Coronary artery (tissue), 2 donors: ENCODE measurements around the gene DNAJC7.

Experiments used
- DNase-seq: peaks from one replicate; pipeline ENCODE4 v3.0.0-alpha.2; 2017; ENCODE audit warnings: low spot score
- H3K27ac ChIP-seq, 2 donors: fragments of 200-600 bp; sonication (generic); one replicate each; pipeline ENCODE4 v1.5.1; 2016 to 2019
- H3K4me3 ChIP-seq: fragments of 200-600 bp; sonication (generic); 2 replicates; pipeline ENCODE4 v1.5.1; 2016; ENCODE audit warnings: mild to moderate bottlenecking, moderate library complexity
- TF ChIP-seq, protein P1 (sequence below): fragments of 200-600 bp; sonication (generic); IDR thresholded peaks from one replicate; pipeline ENCODE4 v1.5.1; 2019; ENCODE audit warnings: antibody characterized with exemption

The DNAJC7 gene

DNA sequence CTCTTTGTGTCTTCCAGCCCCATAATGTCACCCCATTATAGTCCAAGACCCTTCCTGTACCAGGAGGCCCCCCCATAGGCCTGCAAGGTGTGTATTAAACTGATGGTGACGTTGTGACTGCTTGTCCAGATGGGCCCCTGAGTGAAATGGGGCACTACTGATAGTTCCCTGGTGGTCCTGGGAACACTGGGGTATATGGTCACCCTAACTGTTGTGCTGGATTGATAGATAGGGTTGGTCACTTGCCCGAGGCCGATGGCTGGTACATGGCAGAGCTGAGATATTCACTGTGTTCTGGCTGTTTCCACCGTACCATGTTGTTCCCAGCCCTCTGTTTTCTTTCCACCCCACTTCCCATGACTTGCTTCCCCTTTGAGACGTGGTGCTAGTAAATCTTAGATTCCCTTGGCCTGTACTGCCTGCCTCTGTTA is 46.3 kb downstream of the DNAJC7 start:
- DNase-seq: no peak
- Histone ChIP-seq H3K4me3 (peak overlapping the region; percentile 20), H3K27ac (no peak overlapping the region)
- TF ChIP-seq, protein P1, sequence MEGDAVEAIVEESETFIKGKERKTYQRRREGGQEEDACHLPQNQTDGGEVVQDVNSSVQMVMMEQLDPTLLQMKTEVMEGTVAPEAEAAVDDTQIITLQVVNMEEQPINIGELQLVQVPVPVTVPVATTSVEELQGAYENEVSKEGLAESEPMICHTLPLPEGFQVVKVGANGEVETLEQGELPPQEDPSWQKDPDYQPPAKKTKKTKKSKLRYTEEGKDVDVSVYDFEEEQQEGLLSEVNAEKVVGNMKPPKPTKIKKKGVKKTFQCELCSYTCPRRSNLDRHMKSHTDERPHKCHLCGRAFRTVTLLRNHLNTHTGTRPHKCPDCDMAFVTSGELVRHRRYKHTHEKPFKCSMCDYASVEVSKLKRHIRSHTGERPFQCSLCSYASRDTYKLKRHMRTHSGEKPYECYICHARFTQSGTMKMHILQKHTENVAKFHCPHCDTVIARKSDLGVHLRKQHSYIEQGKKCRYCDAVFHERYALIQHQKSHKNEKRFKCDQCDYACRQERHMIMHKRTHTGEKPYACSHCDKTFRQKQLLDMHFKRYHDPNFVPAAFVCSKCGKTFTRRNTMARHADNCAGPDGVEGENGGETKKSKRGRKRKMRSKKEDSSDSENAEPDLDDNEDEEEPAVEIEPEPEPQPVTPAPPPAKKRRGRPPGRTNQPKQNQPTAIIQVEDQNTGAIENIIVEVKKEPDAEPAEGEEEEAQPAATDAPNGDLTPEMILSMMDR: no peak

DNA sequence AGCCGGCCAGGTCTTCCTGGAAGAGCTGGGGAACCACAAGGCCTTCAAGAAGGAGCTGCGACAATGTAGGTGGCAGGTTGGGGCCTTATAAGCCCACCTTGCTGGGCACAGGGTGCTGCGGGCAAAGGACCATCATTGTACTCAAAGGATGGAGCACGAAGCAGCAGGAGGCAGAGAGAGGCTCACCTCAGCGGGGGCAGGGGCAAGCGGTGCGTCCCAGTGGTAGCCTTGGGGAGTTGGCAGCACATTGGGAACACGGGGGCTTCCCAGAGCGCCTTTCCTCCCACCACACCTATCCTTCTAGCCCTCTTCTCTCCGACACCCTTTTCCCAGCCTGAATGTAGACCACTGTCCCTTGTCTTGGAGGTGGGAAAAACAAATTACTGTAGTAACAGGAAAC is 48.6 kb downstream of the DNAJC7 start:
- H3K27ac ChIP-seq: no peak overlapping the region

DNA sequence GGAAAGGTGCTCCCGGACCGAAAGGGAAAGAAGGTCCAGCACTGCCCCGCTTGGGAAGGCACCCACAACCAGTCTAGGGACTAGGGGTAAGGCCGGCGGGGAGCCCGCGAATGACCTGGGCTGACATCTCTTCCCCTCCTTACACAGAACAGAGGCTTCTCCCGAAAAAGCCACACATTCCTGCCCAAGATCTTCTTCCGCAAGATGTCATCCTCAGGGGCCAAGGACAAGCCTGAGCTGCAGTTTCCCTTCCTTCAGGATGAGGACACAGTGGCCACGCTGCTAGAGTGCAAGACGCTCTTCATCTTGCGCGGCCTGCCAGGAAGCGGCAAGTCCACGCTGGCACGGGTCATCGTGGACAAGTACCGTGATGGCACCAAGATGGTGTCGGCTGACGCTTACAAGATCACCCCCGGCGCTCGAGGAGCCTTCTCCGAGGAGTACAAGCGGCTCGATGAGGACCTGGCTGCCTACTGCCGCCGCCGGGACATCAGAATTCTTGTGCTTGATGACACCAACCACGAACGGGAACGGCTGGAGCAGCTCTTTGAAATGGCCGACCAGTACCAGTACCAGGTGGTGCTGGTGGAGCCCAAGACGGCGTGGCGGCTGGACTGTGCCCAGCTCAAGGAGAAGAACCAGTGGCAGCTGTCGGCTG is 49.2 kb downstream of the DNAJC7 start:
- Histone ChIP-seq H3K27ac (peak overlapping the region in 1 of 2 donors; percentile 89), H3K4me3 (peak overlapping the region; percentile 81)
- TF ChIP-seq, protein P1: no peak
- DNase-seq: no peak

More for the DNA sequence above, 48.6 kb downstream of the DNAJC7 start:
- TF ChIP-seq, protein P1: no peak
- H3K4me3 ChIP-seq: no peak overlapping the region
- no peak for DNase-seq

DNA sequence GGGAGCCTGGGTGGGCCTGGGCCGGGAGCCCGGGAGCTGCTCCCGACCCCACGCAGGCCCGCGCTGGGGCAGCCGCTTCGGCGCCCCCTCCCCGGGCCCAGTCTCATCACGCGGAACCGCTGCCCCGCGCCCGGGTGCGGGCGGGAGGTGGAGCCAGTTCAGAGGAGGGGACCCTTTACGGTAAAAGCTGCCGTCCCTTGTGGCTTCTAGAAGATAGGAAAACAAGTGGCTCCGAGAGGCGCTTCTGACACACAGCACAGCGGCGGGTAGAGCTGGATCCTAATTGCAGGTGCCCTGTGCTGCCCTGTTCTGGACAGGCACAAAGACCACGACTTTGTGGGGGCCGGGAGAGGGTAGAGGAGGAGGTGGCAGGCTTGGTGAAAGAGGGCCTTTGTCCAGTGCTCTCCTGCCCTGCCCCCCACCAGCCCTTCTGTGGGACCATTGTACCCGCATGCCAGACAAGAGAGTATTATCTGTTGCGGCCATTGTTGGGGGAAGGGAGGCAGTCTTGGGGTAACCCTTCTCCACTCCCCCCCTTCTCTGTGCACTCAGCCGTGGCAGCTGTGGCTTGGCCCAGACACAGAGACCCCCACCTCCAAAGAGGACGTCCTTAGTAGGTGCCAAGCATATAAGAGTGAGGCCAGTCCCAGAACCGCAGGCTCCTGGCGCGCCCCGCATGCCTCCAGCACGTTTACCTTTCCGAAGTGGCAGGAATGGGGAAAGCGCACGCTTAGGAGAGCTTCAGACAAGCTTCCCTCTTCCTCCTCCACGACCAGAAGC is 49.9 kb downstream of the DNAJC7 start:
- TF ChIP-seq, protein P1: no peak
- Histone ChIP-seq H3K27ac (peak overlapping the region; percentile 83 to 89), H3K4me3 (peak overlapping the region; percentile 81)
- DNase-seq: no peak

DNA sequence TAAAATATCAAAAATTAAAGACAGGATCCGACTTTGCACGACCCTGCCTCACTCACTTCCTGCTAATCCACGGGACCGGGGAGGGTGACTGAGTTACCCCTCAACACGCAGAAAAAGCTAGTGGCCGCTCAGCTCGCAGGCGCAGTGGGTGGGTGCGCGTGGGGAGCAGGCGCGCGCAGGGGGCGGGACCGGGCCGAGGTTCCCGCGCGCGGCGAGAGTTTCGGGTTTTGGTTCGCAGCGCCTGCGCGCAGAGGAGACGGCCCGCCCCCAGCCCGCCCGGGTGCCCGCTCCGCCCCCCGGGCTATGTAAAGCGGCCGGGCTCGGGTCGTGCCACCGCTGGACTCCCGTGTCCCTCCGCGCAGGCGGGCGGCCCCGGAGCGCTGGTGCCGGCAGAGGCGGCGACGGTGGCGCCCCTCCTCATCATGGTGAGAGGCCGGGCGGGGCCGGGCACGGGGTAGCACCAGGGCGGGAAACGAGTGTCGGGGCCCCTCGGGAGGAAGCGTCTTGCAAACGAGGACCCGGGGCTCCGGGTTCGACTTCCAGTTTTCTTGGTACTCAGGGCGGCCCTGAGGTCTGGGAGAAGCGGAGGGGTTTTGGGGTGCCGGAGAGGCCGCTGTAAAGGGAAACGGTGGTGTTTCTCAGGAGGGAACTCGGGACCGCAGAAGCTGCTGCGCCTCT is 50.6 kb downstream of the DNAJC7 start, which contains the start of gene CNP:
Gene CNP, plus strand, starts transcription at position 333 of the 678 bp plus-strand sequence. Its CDS starts 90 bp downstream, at position 423.
- peak; percentile 92 for DNase-seq
- TF ChIP-seq, protein P1: no peak

DNA sequence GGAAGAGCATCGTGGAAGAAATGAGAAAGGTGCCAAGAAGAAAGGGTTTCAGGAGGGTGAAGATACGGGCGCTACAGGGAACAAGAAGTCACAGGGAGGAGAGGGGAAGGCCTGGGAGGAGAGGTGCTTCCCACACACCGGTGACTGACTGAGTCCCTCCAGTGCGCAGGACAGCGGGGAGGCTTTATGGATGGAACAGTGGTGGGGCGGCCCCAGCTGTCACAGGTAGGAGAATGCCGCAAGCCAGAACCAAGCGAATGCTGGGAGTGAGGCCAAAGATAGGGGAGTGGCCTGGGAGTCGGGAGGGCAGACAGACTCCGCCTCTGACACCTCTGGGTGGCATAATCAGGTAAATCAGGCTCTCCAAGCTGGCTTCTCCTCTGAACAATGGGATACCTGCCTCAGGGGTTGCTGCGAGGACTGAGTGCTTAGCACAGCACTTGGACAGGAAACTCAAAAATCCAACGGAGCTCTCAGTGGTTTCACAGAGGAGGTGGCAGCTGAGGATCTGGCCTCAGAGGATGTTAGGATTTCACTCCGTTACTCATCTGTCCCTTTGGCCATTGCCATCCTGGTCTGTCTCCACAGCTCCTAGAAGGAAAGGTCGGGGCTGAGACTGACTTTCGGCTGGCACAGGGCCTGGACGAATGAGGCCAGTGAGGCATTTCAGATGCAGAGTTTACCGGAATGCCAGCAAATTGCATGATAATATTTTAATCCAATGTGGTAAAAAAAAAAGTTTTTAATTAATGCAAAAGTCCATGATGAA is 51.4 kb downstream of the DNAJC7 start:
- peak overlapping the region; percentile 81 for H3K4me3 ChIP-seq
- H3K27ac ChIP-seq: peak overlapping the region; percentile 83 to 89
- DNase-seq: peak; percentile 80
- TF ChIP-seq, protein P1: no peak

More for the DNA sequence above, 50.6 kb downstream of the DNAJC7 start, which contains the start of gene CNP:
- Histone ChIP-seq H3K27ac (peak within 1 kb of the TSS; percentile 83 to 89), H3K4me3 (peak within 1 kb of the TSS; percentile 81)
